ENCODE measurements around the gene ANAPC7. TPM values are rescaled to one million over a fixed set of nuclear protein-coding genes. Genes with fewer than 3 reads are reported as not detected.
A peak's percentile ranks its signal among the peaks of the same experiment; 100 is the strongest.
"Not testable (repeated sequence)": the region's sequence is repeated elsewhere in the genome, so short reads cannot be mapped to it uniquely, and the experiment has no call there.

The ANAPC7 gene
- polyA plus RNA-seq, 1 donor (not counting 4 experiments of a cell fraction or from before 2014, with no cell fraction given): 68.2 TPM

DNA sequence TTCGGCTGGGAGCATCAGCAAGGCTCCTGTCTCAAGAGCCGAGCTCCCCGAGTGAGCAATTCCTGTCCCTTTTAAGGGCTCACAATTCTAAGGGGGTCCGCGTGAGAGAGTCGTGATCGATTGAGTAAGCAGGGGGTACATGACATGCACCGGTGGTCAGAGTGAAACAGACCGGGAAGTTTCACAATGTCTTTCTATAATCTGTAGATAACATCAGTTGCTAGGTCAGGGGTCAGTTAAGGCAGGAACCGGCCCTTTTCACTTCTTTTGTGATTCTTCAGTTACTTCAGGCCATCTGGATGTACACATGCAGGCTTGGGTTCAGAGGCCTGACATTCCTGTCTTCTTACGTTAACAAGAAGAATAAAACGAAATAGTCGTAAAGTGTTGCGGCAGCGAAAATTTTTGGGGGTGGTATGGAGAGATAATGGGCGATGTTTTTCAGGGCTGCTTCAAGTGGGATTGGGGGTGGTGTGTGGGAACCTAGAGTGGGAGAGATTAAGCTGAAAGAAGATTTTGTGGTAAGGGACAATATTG, 1.7 kb upstream of the ANAPC7 start:
- DNase-seq (ENCODE audit: low read depth, low spot score); H3K9ac ChIP-seq (ENCODE audit: control insufficient read depth, extremely low read depth, insufficient read depth, low read length); H3K27ac ChIP-seq (ENCODE audit: control insufficient read depth, insufficient read depth, low read length); H2AFZ ChIP-seq (ENCODE audit: control insufficient read depth, low read length); H3K36me3 ChIP-seq (ENCODE audit: control insufficient read depth in 2 of 2, extremely low read depth in 1 of 2, insufficient read depth in 2 of 2, low read length in 2 of 2); H3K4me3 ChIP-seq (ENCODE audit: control insufficient read depth in 2 of 3, extremely low read depth in 1 of 3, insufficient read depth in 2 of 3, low read depth in 1 of 3, low read length in 3 of 3); H3K27me3 ChIP-seq (ENCODE audit: control insufficient read depth, extremely low read depth, insufficient read depth, low read length); dilution Hi-C loops (cut with MboI; ENCODE audit: extremely low pct_ligation_motif_present, low sequenced_read_pairs); H3K4me2 ChIP-seq (ENCODE audit: control insufficient read depth, extremely low read depth, insufficient read depth, low read depth, low read length); H3K9me3 ChIP-seq (ENCODE audit: control insufficient read depth, low read depth, low read length); H3K9me1 ChIP-seq (ENCODE audit: control insufficient read depth, extremely low read depth, insufficient read depth, low read length); FAIRE-seq; H4K20me1 ChIP-seq (ENCODE audit: control insufficient read depth, extremely low read depth, insufficient read depth, low read length): not testable (repeated sequence)
- H3K4me1 ChIP-seq (ENCODE audit: control insufficient read depth, extremely low read depth, insufficient read depth, low read length): peaks cover 12% of the 10 kb centered on the region
- peaks cover 32% of the 10 kb centered on the region for H3K79me2 ChIP-seq (ENCODE audit: control insufficient read depth, insufficient read depth, low read length)

DNA sequence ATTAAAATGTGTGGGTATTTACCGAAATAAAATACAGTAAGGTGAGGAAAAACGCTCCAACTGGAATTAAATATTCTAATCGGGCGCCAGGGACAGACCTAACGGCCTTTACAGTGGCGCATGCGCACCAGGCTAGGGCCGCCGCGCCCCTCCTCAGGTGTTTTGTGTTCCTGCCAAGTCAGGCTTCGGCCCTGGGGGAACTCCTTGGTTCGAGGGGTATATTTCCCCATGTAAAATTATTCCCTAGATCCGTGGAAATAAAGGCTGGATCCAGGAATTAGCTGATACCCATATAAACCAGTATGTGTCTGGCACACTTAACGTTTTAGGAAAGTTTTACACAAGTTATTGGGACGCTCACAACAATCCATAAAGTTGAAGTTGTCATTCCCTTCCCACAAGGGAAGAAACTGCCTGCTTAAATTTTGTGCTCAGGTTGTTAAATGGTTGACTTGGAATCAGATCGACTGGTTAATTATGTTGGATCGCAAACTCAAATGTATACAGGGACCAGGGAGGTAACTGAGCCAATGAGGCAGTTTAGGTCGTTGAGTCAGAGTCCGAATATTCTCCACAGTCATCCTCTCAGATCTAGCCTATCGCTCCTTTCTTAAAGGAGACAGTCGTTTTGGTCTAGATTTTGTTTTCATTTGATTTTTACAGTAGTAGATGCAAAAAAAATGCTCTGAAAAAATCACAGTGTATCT, 621 bp upstream of the ANAPC7 start:
- H3K9me1 ChIP-seq (ENCODE audit: control insufficient read depth, extremely low read depth, insufficient read depth, low read length): no peaks in the 10 kb centered on the region
- dilution Hi-C loops (cut with MboI; ENCODE audit: extremely low pct_ligation_motif_present, low sequenced_read_pairs): no loop called here
- H4K20me1 ChIP-seq (ENCODE audit: control insufficient read depth, extremely low read depth, insufficient read depth, low read length): no peaks in the 10 kb centered on the region
- peaks cover 12% of the 10 kb centered on the region for H3K4me1 ChIP-seq (ENCODE audit: control insufficient read depth, extremely low read depth, insufficient read depth, low read length)
- TF ChIP-seq EZH2 (IDR thresholded peaks at IDR 0.05; ENCODE audit: low read length): no peak
- TF ChIP-seq, protein P1, sequence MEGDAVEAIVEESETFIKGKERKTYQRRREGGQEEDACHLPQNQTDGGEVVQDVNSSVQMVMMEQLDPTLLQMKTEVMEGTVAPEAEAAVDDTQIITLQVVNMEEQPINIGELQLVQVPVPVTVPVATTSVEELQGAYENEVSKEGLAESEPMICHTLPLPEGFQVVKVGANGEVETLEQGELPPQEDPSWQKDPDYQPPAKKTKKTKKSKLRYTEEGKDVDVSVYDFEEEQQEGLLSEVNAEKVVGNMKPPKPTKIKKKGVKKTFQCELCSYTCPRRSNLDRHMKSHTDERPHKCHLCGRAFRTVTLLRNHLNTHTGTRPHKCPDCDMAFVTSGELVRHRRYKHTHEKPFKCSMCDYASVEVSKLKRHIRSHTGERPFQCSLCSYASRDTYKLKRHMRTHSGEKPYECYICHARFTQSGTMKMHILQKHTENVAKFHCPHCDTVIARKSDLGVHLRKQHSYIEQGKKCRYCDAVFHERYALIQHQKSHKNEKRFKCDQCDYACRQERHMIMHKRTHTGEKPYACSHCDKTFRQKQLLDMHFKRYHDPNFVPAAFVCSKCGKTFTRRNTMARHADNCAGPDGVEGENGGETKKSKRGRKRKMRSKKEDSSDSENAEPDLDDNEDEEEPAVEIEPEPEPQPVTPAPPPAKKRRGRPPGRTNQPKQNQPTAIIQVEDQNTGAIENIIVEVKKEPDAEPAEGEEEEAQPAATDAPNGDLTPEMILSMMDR (optimal IDR thresholded peaks at IDR 0.05 in 1 of 3, IDR thresholded peaks at IDR 0.05 in 1 of 3, conservative IDR thresholded peaks at IDR 0.05 in 1 of 3; ENCODE audit: extremely low read depth in 1 of 3, insufficient read depth in 2 of 3, low read length in 3 of 3): no peak
- FAIRE-seq: peak; percentile 39
- peak overlapping the region; percentile 100 for H3K27ac ChIP-seq (ENCODE audit: control insufficient read depth, insufficient read depth, low read length)
- H2AFZ ChIP-seq (ENCODE audit: control insufficient read depth, low read length): peak overlapping the region; percentile 99
- peak overlapping the region; percentile 92 for H3K9ac ChIP-seq (ENCODE audit: control insufficient read depth, extremely low read depth, insufficient read depth, low read length)
- no peaks in the 10 kb centered on the region for H3K27me3 ChIP-seq (ENCODE audit: control insufficient read depth, extremely low read depth, insufficient read depth, low read length)
- peak; percentile 23 for DNase-seq (ENCODE audit: low read depth, low spot score)
- H3K9me3 ChIP-seq (ENCODE audit: control insufficient read depth, low read depth, low read length): no peaks in the 10 kb centered on the region
- peaks cover 4 to 10% of the 10 kb centered on the region in 2 experiments for H3K36me3 ChIP-seq (ENCODE audit: control insufficient read depth in 2 of 2, extremely low read depth in 1 of 2, insufficient read depth in 2 of 2, low read length in 2 of 2)
- peak overlapping the region; percentile 94 for H3K4me2 ChIP-seq (ENCODE audit: control insufficient read depth, extremely low read depth, insufficient read depth, low read depth, low read length)
- peaks cover 43% of the 10 kb centered on the region for H3K79me2 ChIP-seq (ENCODE audit: control insufficient read depth, insufficient read depth, low read length)
- peak overlapping the region; percentile 86 to 99 (median 97) for H3K4me3 ChIP-seq (ENCODE audit: control insufficient read depth in 2 of 3, extremely low read depth in 1 of 3, insufficient read depth in 2 of 3, low read depth in 1 of 3, low read length in 3 of 3)
